Liver (tissue), 3 donors: ENCODE results near the gene POC5.

Source experiments
- RAD21 ChIP-seq, 2 donors: IDR thresholded peaks; 2 replicates each; pipeline ENCODE4 v1.6.1; 2016; ENCODE audit warnings: antibody characterized with exemption in 2 of 2, mild to moderate bottlenecking in 2 of 2
- SP1 ChIP-seq: IDR thresholded peaks from 2 replicates; pipeline ENCODE4 v1.6.1; 2018; ENCODE audit warnings: antibody characterized with exemption, mild to moderate bottlenecking
- TAF1 ChIP-seq: conservative IDR thresholded peaks from 2 replicates; pipeline ENCODE4 v1.6.1; 2016; ENCODE audit warnings: antibody characterized with exemption, mild to moderate bottlenecking
- TF ChIP-seq, protein P1 (sequence below): fragments of 150-350 bp; IDR thresholded peaks from 2 replicates; pipeline ENCODE4 v1.5.1; 2017; ENCODE audit warnings: improper control_type of control experiment, low read depth, low read length; ENCODE audit not compliant: missing input control
- TF ChIP-seq, protein P2 (sequence below): IDR thresholded peaks from 2 replicates; pipeline ENCODE4 v1.6.1; 2016; ENCODE audit warnings: antibody characterized with exemption
- TF ChIP-seq, protein P3 (sequence below): IDR thresholded peaks from 2 replicates; pipeline ENCODE4 v1.6.1; 2016; ENCODE audit warnings: antibody characterized with exemption, mild to moderate bottlenecking
- donor health status: healthy.
- donor health status: healthy.

DNA sequence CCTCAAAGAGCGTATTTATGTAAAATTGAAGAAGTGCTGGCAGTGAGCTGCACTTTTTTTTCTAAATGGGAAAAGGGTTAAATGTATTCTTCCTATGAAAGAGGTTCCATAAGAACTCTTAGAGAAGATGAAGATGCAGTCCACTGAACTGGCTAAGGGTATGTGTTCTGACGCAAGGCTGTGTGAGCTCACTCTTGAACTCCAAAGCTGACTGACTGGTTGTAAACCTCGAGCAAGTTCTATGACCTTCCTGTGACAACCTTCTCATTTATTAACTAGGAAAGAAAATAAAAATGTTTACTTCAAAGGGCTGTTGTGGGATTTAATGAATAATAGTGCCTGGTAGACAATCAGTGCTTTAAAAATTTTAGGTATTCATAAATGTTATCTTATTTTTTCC, 46.7 kb downstream of the POC5 start:
- TF ChIP-seq TAF1 (no peak), SP1 (no peak), RAD21 (IDR thresholded peaks at IDR 0.05) (no peak)
- TF ChIP-seq, protein P1, sequence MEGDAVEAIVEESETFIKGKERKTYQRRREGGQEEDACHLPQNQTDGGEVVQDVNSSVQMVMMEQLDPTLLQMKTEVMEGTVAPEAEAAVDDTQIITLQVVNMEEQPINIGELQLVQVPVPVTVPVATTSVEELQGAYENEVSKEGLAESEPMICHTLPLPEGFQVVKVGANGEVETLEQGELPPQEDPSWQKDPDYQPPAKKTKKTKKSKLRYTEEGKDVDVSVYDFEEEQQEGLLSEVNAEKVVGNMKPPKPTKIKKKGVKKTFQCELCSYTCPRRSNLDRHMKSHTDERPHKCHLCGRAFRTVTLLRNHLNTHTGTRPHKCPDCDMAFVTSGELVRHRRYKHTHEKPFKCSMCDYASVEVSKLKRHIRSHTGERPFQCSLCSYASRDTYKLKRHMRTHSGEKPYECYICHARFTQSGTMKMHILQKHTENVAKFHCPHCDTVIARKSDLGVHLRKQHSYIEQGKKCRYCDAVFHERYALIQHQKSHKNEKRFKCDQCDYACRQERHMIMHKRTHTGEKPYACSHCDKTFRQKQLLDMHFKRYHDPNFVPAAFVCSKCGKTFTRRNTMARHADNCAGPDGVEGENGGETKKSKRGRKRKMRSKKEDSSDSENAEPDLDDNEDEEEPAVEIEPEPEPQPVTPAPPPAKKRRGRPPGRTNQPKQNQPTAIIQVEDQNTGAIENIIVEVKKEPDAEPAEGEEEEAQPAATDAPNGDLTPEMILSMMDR = no peak
- TF ChIP-seq, protein P2, sequence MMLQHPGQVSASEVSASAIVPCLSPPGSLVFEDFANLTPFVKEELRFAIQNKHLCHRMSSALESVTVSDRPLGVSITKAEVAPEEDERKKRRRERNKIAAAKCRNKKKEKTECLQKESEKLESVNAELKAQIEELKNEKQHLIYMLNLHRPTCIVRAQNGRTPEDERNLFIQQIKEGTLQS = no peak
- TF ChIP-seq, protein P3, sequence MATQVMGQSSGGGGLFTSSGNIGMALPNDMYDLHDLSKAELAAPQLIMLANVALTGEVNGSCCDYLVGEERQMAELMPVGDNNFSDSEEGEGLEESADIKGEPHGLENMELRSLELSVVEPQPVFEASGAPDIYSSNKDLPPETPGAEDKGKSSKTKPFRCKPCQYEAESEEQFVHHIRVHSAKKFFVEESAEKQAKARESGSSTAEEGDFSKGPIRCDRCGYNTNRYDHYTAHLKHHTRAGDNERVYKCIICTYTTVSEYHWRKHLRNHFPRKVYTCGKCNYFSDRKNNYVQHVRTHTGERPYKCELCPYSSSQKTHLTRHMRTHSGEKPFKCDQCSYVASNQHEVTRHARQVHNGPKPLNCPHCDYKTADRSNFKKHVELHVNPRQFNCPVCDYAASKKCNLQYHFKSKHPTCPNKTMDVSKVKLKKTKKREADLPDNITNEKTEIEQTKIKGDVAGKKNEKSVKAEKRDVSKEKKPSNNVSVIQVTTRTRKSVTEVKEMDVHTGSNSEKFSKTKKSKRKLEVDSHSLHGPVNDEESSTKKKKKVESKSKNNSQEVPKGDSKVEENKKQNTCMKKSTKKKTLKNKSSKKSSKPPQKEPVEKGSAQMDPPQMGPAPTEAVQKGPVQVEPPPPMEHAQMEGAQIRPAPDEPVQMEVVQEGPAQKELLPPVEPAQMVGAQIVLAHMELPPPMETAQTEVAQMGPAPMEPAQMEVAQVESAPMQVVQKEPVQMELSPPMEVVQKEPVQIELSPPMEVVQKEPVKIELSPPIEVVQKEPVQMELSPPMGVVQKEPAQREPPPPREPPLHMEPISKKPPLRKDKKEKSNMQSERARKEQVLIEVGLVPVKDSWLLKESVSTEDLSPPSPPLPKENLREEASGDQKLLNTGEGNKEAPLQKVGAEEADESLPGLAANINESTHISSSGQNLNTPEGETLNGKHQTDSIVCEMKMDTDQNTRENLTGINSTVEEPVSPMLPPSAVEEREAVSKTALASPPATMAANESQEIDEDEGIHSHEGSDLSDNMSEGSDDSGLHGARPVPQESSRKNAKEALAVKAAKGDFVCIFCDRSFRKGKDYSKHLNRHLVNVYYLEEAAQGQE = no peak
